SK-N-SH (cell line): ENCODE data around the gene IRX5. TPM values are rescaled to one million over a fixed set of nuclear protein-coding genes. Genes with fewer than 3 reads are reported as not detected.

Experiments
- CTCF ChIA-PET: fragments of 300-600, 350-600 bp; formaldehyde crosslinking; extraction: SDS; loops from one replicate; lab custom pipeline; 2021; lab: Yijun Ruan, JAX
- POLR2A ChIA-PET: fragments of 350-600 bp; sonication (Branson Sonifier 250); formaldehyde crosslinking; extraction: SDS; loops from one replicate; lab custom pipeline; 2020; ENCODE audit warnings: antibody characterized with exemption, inconsistent platforms; lab: Yijun Ruan, JAX
- DNase-seq: peaks from one replicate; pipeline ENCODE4 v3.0.0; 2012
- H2AFZ ChIP-seq: fragments of 200-600 bp; sonication (generic); 2 replicates; pipeline ENCODE4 v1.8.1; 2016; ENCODE audit warnings: antibody characterized with exemption, mild to moderate bottlenecking, low read depth
- H3F3A ChIP-seq: fragments of 200-600 bp; sonication (generic); replicated peaks from 2 replicates; pipeline ENCODE3; 2016; ENCODE audit warnings: antibody characterized with exemption, mild to moderate bottlenecking; ENCODE audit not compliant: insufficient read depth
- H3K27ac ChIP-seq, 2 experiments: fragments of 200-500 bp in 1 of 2; fragments of 200-600 bp in 1 of 2; sonication (Bioruptor generic) in 1 of 2; sonication (generic), shearing (Covaris generic) in 1 of 2; 2 replicates each; pipeline versions ENCODE4 v1.5.1 to v1.6.1; 2014 to 2016; ENCODE audit warnings: low read depth in 2 of 2, inconsistent platforms in 1 of 2, low read length in 1 of 2, mild to moderate bottlenecking in 1 of 2, mixed read lengths in 1 of 2
- H3K27me3 ChIP-seq: fragments of 200-600 bp; sonication (generic), shearing (Covaris generic); 2 replicates; pipeline ENCODE4 v1.6.1; 2016; ENCODE audit warnings: mixed run types; ENCODE audit not compliant: insufficient read depth
- H3K36me3 ChIP-seq, 2 experiments: fragments of 200-500 bp in 1 of 2; fragments of 200-600 bp in 1 of 2; sonication (Bioruptor generic) in 1 of 2; sonication (generic) in 1 of 2; replicated peaks in 1 of 2; 2 replicates each; pipeline versions ENCODE3 to v1.5.1; 2014 to 2016; ENCODE audit warnings: low read length in 1 of 2, mild to moderate bottlenecking in 1 of 2; ENCODE audit not compliant: insufficient read depth in 2 of 2, control insufficient read depth in 1 of 2
- H3K4me1 ChIP-seq, 2 experiments: fragments of 200-500 bp in 1 of 2; fragments of 200-600 bp in 1 of 2; sonication (Bioruptor generic) in 1 of 2; sonication (generic), shearing (Covaris generic) in 1 of 2; 2 replicates each; pipeline versions ENCODE4 v1.5.1 to v1.6.1; 2014 to 2016; ENCODE audit warnings: low read depth in 1 of 2, low read length in 1 of 2, mixed run types in 1 of 2; ENCODE audit not compliant: insufficient read depth in 2 of 2, control insufficient read depth in 1 of 2
- H3K4me2 ChIP-seq: fragments of 200-600 bp; sonication (generic), shearing (Covaris generic); 2 replicates; pipeline ENCODE4 v1.6.1; 2017; ENCODE audit warnings: mixed run types
- H3K4me3 ChIP-seq, 2 experiments: fragments of 200-500 bp in 1 of 2; fragments of 200-600 bp in 1 of 2; sonication (Bioruptor generic) in 1 of 2; sonication (generic), shearing (Covaris generic) in 1 of 2; 2 replicates each; pipeline versions ENCODE4 v1.5.1 to v1.8.1; 2014 to 2016; ENCODE audit warnings: low read depth in 2 of 2, inconsistent platforms in 1 of 2, low read length in 1 of 2, mild to moderate bottlenecking in 1 of 2, mixed read lengths in 1 of 2, moderate library complexity in 1 of 2
- H3K79me2 ChIP-seq: fragments of 200-600 bp; sonication (generic); 2 replicates; pipeline ENCODE4 v1.8.1; 2017; ENCODE audit warnings: mild to moderate bottlenecking; ENCODE audit not compliant: insufficient read depth
- H3K9ac ChIP-seq: fragments of 200-600 bp; sonication (generic); 2 replicates; pipeline ENCODE4 v1.6.1; 2017; ENCODE audit warnings: mixed run types
- H3K9me2 ChIP-seq: fragments of 200-600 bp; sonication (generic); 2 replicates; pipeline ENCODE4 v1.6.1; 2017; ENCODE audit warnings: mixed run types
- H3K9me3 ChIP-seq: fragments of 200-600 bp; sonication (generic); 2 replicates; pipeline ENCODE4 v1.6.1; 2017; ENCODE audit warnings: mixed run types, mild to moderate bottlenecking, moderate library complexity
- H4K20me1 ChIP-seq: fragments of 200-600 bp; sonication (generic); 2 replicates; pipeline ENCODE4 v1.6.1; 2017; ENCODE audit warnings: mild to moderate bottlenecking, mixed run types; ENCODE audit not compliant: insufficient read depth
- EP300 ChIP-seq, 2 experiments: IDR thresholded peaks; 2 replicates each; pipeline versions ENCODE4 v1.4.0 to v1.6.1; 2012; ENCODE audit warnings: borderline replicate concordance in 1 of 2, low read depth in 1 of 2, low read length in 1 of 2
- FOSL2 ChIP-seq: IDR thresholded peaks from 2 replicates; pipeline ENCODE4 v1.4.0; 2012; ENCODE audit warnings: low read depth, mild to moderate bottlenecking, moderate library complexity, borderline replicate concordance
- FOXJ3 ChIP-seq: sonication (generic); formaldehyde crosslinking; IDR thresholded peaks from 2 replicates; pipeline ENCODE4 v1.5.1; 2020; ENCODE audit warnings: mild to moderate bottlenecking, missing genetic modification reagents
- GABPA ChIP-seq: IDR thresholded peaks from 2 replicates; pipeline ENCODE4 v1.4.0; 2012; ENCODE audit warnings: low read depth, mild to moderate bottlenecking
- GATA2 ChIP-seq: sonication (generic); formaldehyde crosslinking; IDR thresholded peaks from 2 replicates; pipeline ENCODE4 v1.5.0; 2020; ENCODE audit warnings: mild to moderate bottlenecking, missing genetic modification reagents
- MEF2A ChIP-seq: IDR thresholded peaks from 2 replicates; pipeline ENCODE4 v1.4.0; 2012; ENCODE audit warnings: low read depth, borderline replicate concordance
- NFIC ChIP-seq: IDR thresholded peaks from 2 replicates; pipeline ENCODE4 v1.4.0; 2012; ENCODE audit warnings: borderline replicate concordance
- NRF1 ChIP-seq: IDR thresholded peaks from 2 replicates; pipeline ENCODE4 v1.6.1; 2012; ENCODE audit warnings: low read depth, mild to moderate bottlenecking, low read length
- PBX3 ChIP-seq: IDR thresholded peaks from 2 replicates; pipeline ENCODE4; 2012
- POLR2AphosphoS5 ChIP-seq: IDR thresholded peaks from 2 replicates; pipeline ENCODE4 v1.6.1; 2012; ENCODE audit warnings: low read depth, low read length
- RAD21 ChIP-seq: IDR thresholded peaks from 2 replicates; pipeline ENCODE4 v1.6.1; 2012; ENCODE audit warnings: mild to moderate bottlenecking, low read length
- RCOR1 ChIP-seq: fragments of 150-350 bp; IDR thresholded peaks from 2 replicates; pipeline ENCODE4 v1.6.1; 2017; ENCODE audit warnings: antibody characterized with exemption, low read length
- RFX5 ChIP-seq: IDR thresholded peaks from 2 replicates; pipeline ENCODE4 v1.6.1; 2012; ENCODE audit warnings: mild to moderate bottlenecking, improper control_type of control experiment, low read length
- SIN3A ChIP-seq: IDR thresholded peaks from 2 replicates; pipeline ENCODE4 v1.6.1; 2012; ENCODE audit warnings: low read depth, mild to moderate bottlenecking, low read length, moderate library complexity, borderline replicate concordance
- TCF12 ChIP-seq: IDR thresholded peaks from 2 replicates; pipeline ENCODE4 v1.4.0; 2012
- TEAD4 ChIP-seq: IDR thresholded peaks from 2 replicates; pipeline ENCODE4 v1.4.0; 2012; ENCODE audit warnings: mild to moderate bottlenecking, borderline replicate concordance; ENCODE audit not compliant: insufficient read depth
- USF1 ChIP-seq: IDR thresholded peaks from 2 replicates; pipeline ENCODE4 v1.4.0; 2012; ENCODE audit warnings: low read depth, borderline replicate concordance
- ZBTB33 ChIP-seq: IDR thresholded peaks from 2 replicates; pipeline ENCODE4 v1.4.0; 2012; ENCODE audit warnings: low read depth, borderline replicate concordance
- WGBS: methylation state at CpG from one replicate; pipeline ENCODE4 v1.1.6; 2017; ENCODE audit warnings: low lambda C conversion rate; 5-methylcytosine and 5-hydroxymethylcytosine counted together
- polyA plus RNA-seq, 3 experiments: library from polyadenylated mRNA; depleted of rRNA; stranded (reverse); fragments of >200 nt; gene quantifications; 2 replicates each; pipeline ENCODE4 v1.2.3, GENCODE V29; 2012

Gene IRX5
- polyA plus RNA-seq, 1 of the 3 experiments (the other 2 are of a cell fraction), result 1.4 TPM

- POLR2A ChIA-PET, result no interaction called here
- TF ChIP-seq USF1, result no peak
- no peak for TF ChIP-seq MEF2A
- TF ChIP-seq TEAD4, result no peak
- no peak for TF ChIP-seq GATA2
- no peak for TF ChIP-seq EP300 (IDR thresholded peaks at IDR 0.05; ENCODE audit: borderline replicate concordance in 1 of 2, low read depth in 1 of 2, low read length in 1 of 2)
- TF ChIP-seq FOXJ3, result no peak
- no peak for TF ChIP-seq SIN3A
- no peak for TF ChIP-seq RFX5
- no peak for TF ChIP-seq GABPA
- no peak for TF ChIP-seq FOSL2
- no peak for TF ChIP-seq RAD21
- no peak for TF ChIP-seq TCF12
Observed at GRCh38 chr16:54944002-54944401, 13.3 kb downstream of the IRX5 start.

GRCh38 chr16:54945063-54945462 is 14.4 kb downstream of the IRX5 start:
- DNase-seq, result no peak
- Histone ChIP-seq H3K27ac (no peak overlapping the region), H3K4me2 (no peak overlapping the region), H3K9me3 (no peaks in the 10 kb centered on the region), H3K9ac (no peak overlapping the region), H2AFZ (no peak overlapping the region), H3K9me2 (no peaks in the 10 kb centered on the region), H3F3A (no peaks in the 10 kb centered on the region), H3K4me1 (no peaks in the 10 kb centered on the region), H3K36me3 (no peaks in the 10 kb centered on the region), H3K27me3 (no peaks in the 10 kb centered on the region), H3K79me2 (no peaks in the 10 kb centered on the region), H4K20me1 (no peaks in the 10 kb centered on the region), H3K4me3 (no peak overlapping the region)
- ChIA-PET POLR2A (no interaction called here), CTCF (no interaction called here)
- TF ChIP-seq RCOR1 (no peak), MEF2A (no peak), NRF1 (no peak), ZBTB33 (no peak), PBX3 (no peak), GABPA (no peak), NFIC (no peak), POLR2AphosphoS5 (no peak), TEAD4 (no peak)
- WGBS, result 51% methylated on average over 7 of the region's 7 CpGs

More at GRCh38 chr16:54944002-54944401, 13.3 kb downstream of the IRX5 start:
- Histone ChIP-seq H3K27me3 (no peaks in the 10 kb centered on the region), H3K36me3 (no peaks in the 10 kb centered on the region), H3F3A (no peaks in the 10 kb centered on the region), H3K4me1 (no peaks in the 10 kb centered on the region), H3K79me2 (no peaks in the 10 kb centered on the region), H3K9me2 (no peaks in the 10 kb centered on the region), H3K9me3 (no peaks in the 10 kb centered on the region), H3K9ac (no peak overlapping the region), H3K4me2 (no peak overlapping the region), H2AFZ (no peak overlapping the region), H4K20me1 (no peaks in the 10 kb centered on the region), H3K4me3 (no peak overlapping the region), H3K27ac (no peak overlapping the region)
- CTCF ChIA-PET, result no interaction called here
- DNase-seq, result no peak
- 66% methylated on average over 1 of the region's 1 CpG for WGBS
